GM21825 (cell line): Measurements from ENCODE around the gene ATP5PO.
"Not testable (repeated sequence)": the region's sequence is repeated elsewhere in the genome, so short reads cannot be mapped to it uniquely, and the experiment has no call there.

Source experiments
- ATAC-seq: cut with Tn5 transposase; IDR thresholded peaks from one replicate; pipeline ENCODE4 v1.9.1; 2021; ENCODE audit warnings: mild to moderate bottlenecking, moderate library complexity; ENCODE audit not compliant: unreplicated experiment

ATP5PO gene

DNA sequence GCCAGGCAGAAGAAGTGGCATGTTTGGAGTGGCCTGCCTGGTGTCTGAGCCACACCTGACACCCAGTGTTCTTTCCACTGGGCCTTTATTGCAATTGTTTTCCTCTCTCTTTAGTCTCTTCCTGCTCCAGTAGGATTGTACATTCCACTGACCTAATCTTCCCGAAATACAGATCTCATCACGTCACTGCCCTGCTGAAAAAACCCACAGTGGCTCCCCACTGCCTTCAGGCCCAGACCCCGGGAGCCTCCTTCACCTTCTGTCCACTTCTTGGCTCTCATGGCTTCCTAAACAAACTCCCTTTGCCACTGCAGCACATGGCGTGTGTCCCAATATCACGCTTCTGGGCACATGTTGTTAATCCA is 25.3 kb upstream of the ATP5PO start:
- no peak for ATAC-seq

DNA sequence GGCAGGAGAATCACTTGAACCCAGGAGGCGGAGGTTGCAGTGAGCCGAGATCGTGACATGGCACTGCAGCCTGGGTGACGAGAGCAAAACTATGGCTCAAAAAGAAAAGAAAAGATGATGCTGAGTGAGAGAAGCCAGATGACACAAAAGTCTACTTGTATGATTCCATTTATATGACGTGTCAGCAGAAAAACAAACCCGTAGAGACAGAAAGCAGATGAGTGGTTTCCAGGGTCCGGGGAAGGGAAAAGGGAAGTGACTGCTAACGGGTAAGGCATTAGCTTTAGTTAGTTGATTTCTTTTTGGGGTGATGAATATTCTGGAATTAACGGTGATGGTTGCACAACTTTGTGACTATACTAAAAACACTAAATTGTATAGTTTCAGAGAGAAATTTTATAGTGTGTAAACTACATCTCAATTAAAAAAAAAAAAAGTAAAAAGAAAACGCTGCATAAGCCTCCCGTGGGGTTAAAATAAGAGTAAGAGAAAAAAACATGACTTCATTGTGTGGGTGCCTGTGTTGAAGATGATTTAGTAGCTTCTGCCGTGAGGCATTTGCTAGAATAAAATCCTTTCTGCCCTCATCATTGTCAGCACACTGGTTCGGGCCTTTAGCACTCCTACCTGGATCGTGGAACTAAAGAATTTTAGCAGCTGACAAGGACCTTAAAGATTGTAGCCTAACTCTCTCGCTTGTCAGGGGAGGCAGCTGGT is 24.7 kb upstream of the ATP5PO start:
- ATAC-seq, result no peak

DNA sequence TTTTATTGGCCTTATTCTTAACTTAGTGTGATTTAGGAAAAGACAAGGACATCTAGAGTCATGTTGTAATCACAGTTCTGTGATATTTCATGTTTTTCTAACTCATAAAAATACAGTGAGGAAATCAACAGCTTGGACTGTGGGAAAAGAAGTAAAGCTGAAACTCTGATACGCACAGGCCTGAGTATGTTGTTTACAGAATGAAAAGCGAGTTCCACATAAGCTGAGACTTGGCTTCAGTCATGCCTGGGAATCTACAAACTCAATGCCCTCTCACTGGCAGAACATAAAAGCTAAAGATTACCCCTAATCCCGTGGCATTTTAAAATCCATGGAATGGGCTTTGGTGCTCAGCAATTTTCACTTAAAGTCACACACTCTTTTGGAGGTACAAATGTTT is 23.6 kb upstream of the ATP5PO start:
- ATAC-seq, result no peak

DNA sequence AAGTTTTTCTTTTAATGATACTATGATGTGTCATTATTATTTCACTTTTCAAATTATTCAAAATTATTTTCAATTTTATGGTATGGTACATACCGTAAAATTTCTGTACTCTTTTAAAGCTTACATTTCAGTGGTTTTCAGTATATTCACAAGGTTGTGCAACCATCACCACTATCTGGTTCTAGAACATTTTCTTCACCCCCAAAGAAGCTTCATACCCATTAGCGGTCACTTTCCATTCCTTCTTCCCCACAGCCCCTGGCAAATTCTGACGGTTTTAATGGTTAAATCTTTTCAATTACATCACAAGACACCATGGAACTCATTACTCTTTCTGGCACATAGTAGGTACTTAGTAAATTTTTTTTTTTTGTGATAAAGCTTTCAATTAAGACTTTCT is 22.8 kb upstream of the ATP5PO start:
- no peak for ATAC-seq

GRCh38 chr21:33937931-33938339 is 22.3 kb upstream of the ATP5PO start:
- no peak for ATAC-seq

DNA sequence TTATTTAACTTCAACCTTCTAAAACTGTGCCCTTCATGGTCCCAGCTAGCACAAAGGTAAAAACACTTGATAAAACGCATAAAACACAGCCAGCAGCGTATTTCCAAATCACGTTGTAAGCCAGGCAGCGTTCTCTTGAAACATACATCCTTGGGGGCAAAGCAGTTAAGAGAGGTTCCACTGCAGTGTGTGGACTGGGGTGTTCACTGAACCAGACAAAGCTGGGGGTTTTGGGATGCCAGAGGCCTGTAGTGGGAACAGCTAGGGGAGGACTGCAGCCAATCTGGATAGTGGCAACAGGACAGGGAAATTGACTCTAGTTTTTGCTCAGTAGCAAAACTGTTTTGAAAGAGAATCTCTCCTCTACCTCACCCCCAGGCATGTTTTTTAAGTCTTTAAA is 21.5 kb upstream of the ATP5PO start:
- no peak for ATAC-seq

DNA sequence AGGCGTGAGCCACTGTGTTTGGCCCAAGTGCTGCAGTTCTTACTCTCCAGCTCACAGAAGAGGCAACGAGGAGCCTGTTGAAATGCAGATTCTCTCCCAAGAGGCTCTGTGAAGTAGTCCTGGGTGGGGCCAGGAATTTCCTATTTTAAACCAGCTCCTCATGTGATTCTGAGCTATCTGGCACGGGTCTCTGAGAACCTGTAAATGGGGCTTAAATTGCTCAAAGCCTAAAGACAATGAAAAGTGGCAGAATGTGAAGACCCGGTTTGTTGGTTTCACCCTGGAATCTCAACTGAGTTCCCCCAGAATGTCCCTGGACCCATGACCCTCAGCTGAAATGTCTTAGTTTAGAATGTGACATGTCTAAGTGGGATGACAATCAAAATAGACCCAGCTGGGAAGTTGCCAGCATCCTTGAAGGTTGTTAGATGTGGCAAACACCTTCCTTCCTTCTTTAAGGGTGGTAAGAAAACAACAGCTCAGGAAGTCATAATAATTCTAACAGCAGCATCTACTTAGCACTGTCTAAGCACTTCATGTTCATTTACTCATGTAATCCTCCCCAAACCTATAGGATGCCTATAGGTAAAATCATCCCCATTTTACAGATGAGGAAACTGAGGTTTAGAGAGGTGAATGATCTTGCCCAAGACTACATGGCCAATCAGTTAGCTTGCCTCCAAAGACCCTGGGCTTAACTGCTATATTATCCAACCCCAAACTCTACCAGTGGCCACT is 20.9 kb upstream of the ATP5PO start:
- no peak for ATAC-seq

GRCh38 chr21:33932731-33933130 is 17.1 kb upstream of the ATP5PO start:
- ATAC-seq, result no peak

DNA sequence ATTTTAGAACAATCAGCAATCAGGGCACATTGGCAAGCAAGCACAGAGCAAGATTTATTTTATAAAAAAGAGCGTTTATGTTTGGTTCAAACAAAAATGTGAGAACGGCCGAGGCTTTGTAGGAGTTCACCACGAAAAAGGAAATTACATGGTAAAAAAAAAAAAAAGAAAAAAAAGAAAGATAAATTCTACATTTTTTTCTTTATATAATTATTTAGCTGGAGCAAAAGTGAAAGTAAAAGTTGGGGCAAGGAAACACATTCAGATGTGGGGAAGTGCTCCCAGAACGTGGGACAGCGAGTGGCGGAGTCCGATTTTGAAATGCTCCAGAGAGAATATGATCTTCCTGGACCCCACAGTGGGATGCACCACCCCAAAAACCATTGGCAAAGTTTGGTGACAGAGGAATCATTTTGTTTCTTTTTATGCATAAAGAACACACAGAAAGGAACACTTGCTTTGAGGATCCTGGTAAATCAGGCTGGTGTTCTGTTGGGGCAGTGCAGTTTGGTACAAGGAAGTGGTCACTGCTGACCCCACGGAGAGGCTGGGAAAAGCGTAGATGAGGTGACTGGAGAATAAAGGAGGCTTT is 16.3 kb upstream of the ATP5PO start:
- no peak for ATAC-seq

DNA sequence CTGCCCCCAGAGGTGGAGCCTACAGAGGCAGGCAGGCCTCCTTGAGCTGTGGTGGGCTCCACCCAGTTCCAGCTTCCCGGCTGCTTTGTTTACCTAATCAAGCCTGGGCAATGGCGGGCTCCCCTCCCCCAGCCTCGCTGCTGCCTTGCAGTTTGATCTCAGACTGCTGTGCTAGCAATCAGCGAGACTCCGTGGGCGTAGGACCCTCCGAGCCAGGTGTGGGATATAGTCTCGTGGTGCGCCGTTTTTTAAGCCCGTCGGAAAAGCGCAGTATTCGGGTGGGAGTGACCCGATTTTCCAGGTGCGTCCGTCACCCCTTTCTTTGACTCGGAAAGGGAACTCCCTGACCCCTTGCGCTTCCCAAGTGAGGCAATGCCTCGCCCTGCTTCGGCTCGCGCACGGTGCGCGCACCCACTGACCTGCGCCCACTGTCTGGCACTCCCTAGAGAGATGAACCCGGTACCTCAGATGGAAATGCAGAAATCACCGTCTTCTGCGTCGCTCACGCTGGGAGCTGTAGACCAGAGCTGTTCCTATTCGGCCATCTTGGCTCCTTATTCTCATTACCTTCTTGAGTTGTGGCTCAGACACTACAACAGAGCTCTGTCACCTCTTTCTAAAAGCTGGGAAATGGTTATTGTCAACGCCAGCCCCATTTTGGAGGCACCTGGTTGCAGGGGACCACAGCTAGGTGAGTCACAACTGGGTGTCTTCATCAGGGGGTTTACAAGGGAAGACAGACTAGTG is 15.6 kb upstream of the ATP5PO start:
- ATAC-seq, result not testable (repeated sequence)

DNA sequence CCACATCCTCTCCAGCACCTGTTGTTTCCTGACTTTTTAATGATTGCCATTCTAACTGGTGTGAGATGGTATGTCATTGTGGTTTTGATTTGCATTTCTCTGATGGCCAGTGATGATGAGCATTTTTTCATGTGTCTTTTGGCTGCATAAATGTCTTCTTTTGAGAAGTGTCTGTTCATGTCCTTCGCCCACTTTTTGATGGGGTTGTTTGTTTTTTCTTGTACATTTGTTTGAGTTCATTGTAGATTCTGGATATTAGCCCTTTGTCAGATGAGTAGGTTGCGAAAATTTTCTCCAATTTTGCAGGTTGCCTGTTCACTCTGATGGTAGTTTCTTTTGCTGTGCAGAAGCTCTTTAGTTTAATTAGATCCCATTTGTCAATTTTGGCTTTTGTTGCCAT is 10.6 kb upstream of the ATP5PO start:
- ATAC-seq, result not testable (repeated sequence)

DNA sequence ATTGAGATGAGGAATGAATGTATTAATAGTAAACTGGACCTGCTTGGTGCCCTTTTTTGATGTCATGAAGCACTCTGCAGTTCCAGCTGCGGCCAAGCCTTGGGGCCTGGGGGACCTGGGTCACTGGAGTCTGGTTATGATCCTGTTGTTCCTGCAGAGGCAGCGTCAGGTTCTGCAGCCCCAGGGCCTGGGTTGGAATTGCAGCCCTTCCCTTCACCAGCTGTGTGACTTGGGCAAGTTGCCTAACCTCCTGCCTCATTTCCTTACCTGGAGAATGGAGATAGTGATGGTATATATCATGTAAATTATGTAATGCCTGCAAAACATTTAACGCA is 9.1 kb upstream of the ATP5PO start:
- no peak for ATAC-seq

DNA sequence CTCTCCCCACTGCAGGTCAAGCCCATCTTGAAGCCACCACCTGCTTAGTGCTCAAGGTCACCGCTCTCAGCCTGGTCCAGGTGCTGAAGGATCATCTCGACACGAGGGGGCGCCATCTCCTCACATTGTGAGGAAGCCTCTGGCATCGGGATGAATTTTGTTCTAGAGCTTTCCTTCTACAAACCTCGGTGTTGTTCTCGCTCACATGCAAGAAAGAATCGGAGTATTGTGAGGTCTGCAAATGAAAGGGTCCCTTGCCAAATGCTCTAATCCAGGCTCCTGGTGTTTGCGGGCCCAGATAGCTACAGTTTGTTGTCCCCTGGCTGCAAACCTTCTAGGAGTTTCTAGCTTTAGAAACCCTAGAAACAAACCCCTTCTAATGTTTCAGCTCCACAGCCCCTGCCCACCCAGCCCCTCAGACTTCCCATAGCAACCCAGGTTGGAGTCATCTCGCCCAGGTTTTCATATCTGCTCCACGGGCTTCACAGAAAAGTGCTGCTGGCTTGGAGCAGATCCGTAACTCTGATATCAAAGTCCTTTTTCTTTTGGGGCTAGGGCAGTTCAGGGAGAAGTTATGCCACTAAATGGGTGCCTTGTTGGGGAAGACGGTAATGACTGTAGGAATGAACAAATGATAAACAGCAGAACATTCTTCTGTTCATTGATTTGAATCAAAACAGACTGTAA is 8.6 kb upstream of the ATP5PO start:
- no peak for ATAC-seq

DNA sequence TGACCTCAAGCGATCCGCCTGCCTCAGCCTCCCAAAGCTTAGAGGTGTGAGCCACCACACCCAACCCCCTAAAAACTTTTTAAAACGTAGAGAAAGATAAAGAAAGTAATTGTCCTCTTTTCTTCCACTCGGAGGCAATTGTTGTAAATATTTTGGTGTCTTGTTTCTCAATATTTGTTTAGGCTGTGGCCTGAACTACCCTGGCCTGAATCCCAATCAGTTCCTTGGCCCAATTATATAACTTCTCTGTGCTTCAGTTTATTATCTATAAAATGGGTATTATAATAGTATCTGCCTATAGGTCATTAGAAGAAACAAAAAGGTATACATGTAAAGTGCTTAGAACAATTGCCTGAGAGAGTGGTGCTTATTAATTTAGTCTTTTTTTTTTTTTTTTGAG is 1.8 kb upstream of the ATP5PO start:
- no peak for ATAC-seq

DNA sequence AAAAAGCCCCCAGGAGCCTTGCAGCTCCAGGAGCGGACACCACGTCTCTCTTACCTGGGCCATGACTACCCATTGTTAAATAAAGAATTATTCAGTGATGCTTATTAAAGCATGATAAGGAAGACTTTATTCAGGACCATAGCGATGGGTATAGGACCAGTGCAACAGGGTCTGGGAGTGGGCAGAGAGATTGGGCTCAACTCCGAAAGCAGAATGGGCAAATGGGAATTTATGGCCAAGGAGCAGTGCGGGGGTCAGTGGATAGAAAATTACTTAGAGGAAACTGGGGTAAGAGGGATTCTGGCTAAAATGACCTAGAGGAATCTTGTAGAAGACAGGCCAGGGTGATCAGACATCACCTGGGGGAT is 580 bp upstream of the ATP5PO start:
- peak; percentile 0 for ATAC-seq

GRCh38 chr21:33914188-33914587 is 1.4 kb downstream of the ATP5PO start:
- no peak for ATAC-seq

DNA sequence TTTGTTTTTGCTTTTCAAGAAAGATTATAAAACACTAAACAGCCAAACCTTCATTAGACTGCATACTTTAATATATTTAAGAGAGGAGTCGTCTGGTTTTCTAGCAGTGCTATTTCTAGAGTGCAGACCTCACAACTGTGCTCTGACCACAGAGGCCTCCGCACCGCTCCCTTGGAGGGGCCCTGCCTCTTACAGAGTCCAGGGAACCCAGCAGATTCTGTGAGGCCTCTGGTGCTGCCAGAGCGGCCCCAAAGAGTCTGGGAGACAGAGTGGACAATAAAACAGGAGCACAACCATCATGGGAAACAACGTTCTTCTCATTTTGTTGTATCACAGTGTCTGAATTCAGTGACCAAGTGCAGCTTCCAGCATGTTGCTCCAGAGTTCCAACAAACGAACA is 5.8 kb downstream of the ATP5PO start:
- ATAC-seq, result no peak

DNA sequence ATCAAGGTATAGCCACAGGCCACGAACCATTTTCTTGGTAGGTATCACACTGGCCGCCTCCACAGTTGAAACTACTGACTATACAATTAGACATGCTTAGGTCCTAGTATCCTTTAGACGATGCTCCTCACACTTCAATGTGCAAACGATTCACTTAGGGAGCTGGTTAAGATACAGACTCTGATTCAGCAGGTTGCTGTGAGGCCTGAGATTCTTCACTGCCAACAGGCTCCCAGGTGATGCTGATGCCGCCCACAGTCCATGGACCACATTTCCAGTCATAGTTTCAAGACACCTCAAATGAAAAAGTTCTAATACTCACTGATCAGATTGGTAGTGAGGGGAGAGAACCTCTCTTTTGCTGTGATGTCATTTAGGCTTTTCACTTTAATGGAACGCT is 6.8 kb downstream of the ATP5PO start:
- ATAC-seq, result no peak

- no peak for ATAC-seq
Observed at GRCh38 chr21:33904041-33904440, 11.6 kb downstream of the ATP5PO start.

DNA sequence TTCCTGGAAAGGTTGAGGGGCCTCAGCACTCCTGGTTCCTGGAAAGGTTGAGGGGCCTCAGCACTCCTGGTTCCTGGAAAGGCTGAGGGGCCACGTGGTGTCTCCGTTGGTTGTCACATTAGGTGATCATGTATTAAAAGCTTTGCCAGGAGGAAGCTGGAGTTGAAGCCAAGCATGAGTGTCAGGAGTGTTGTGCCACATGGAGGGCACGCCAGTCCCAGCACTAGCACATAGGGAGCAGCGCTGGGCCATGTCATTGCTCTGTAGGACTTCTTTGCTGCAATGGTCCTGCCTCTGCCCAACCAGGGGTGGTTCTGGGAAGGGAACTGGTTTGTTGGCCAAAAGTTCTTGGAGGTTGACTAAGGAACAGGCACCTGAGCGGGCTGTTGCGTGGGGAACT is 13.3 kb downstream of the ATP5PO start:
- no peak for ATAC-seq
